ENCODE results near the gene TMEM205.
"Not testable (repeated sequence)": the region's sequence is repeated elsewhere in the genome, so short reads cannot be mapped to it uniquely, and the experiment has no call there.

The TMEM205 gene

DNA sequence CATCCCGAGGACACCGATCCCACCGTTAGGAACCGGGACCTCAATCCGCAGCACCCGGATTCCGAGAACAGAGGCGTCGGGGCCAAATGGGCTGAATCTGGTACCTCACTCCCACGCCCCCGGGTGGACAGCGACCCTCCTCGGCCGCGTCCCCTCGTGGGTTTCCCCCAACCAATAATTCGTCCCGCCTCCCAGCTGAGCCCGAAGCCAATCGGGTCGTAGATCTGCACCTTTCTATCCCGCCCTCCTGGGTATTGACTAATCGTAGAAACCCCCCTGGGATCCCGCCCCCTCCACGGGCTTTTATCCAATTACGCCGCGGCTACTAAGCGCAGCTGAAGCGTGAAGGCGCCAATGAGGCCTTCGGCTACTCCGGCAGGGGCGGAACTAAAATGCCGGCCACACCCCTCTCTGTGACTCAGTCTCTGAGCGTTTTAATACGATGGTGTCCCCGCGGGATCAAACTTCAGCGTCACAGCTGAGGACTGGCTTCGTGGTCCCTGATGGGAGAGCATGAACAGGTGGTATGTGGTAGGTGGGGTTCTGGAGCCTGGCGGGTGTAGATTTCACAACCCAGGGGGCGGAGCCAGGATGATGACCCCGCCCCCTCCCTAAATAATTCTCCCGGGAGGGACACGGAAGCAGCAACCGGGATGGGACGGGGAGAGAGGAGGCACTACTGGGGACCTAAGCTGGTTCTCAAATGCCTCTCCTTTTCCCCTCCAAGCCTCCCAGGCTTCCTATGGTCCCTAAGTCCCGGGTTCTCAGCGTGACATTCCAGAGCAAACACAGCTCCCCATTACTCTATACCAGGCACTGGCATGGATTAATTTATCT lies at the start of gene TMEM205, which contains the start of gene CCDC159:
TSS of gene TMEM205 (minus strand) at position 165 of the 837 bp plus-strand sequence. CDS start 649 bp downstream, outside the sequence.
TSS of gene CCDC159 (plus strand) at position 416 of the 837 bp plus-strand sequence. CDS start at position 504, 88 bp downstream.
- peak; percentile 98 for DNase-seq (ENCODE audit: low read depth)

DNA sequence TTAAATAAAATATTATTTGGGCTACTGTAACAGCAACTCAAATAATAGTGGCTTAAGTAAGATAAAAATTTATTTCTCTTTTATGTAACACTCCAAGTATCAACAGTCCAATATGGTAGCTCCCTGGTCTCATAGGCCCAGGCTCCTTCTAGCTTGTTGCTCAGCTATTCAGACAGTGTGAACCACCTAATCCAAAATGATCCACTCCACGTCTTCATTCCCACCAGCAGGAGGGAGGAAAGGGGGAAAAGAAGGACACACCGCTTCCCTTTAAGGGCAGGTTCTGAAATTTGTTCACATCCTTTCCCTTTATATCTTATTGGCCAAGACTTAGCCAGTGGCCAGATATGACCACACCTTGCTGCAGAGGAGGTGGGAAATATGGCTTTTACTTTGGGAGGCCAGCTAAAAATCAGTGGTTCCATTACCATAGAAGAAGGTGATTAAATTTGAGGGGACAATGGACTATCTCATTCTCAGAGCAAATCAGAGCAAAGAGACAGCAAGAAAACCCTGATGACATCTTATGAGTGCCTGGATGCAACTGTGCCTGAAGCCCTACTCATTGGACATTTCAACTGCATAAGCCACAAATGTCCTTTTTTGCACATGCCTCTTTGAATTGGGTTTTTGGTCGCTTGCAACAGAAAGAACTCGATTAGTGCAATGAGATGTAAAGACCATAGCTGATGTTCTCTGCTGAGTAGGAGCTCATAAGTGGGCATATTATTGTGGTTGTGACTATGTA lies 45.0 kb upstream of the TMEM205 start:
- no peak for DNase-seq (ENCODE audit: low read depth)

GRCh38 chr19:11390359-11390758 lies 44.3 kb upstream of the TMEM205 start:
- no peak for DNase-seq (ENCODE audit: low read depth)

- no peak for DNase-seq (ENCODE audit: low read depth)
Measured at GRCh38 chr19:11387162-11388034, 41.3 kb upstream of the TMEM205 start.

GRCh38 chr19:11384778-11385129 lies 38.7 kb upstream of the TMEM205 start:
- DNase-seq (ENCODE audit: low read depth) = no peak

GRCh38 chr19:11383706-11384048 lies 37.6 kb upstream of the TMEM205 start:
- DNase-seq (ENCODE audit: low read depth) = no peak

DNA sequence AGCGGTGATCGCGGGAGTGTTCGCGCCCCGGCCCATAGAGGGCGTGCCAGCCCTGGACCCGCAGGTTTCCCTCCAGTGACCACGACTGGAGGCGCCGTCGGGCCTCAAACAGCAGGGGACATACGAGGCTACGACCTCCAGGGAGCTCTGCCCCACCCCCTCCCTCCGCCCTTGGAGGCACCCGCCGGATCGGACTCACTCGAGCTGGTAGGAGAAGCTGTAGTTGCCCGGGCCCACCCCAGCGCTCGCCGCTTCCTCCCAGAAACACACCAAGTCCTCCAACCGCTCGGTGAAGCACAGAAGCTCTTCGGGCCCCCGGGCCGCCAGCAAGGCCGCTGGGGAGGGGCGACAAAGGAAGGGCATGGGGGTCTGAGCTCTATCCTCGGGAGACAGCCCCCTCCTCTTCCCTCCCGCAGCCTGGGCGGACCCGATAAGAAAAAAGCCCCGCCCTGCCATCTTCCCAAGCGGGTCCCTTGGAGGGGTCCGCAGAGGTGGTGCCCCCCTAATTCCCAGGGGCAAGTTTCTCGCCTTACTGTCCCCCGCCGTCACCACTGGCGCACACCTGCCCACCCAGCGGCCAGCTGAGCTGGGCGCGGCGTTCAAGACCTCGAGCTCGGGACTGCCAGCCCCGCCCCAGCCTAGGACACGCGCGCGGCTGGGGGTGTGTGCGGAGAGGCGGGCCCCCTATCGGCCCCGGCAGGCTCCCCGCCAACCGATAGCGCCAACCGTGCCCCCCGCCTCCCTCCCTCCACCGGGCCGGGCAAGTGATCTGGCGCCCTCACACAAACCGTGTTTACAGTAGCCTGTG lies 37.0 kb upstream of the TMEM205 start:
- DNase-seq (ENCODE audit: low read depth) = peak; percentile 14

DNA sequence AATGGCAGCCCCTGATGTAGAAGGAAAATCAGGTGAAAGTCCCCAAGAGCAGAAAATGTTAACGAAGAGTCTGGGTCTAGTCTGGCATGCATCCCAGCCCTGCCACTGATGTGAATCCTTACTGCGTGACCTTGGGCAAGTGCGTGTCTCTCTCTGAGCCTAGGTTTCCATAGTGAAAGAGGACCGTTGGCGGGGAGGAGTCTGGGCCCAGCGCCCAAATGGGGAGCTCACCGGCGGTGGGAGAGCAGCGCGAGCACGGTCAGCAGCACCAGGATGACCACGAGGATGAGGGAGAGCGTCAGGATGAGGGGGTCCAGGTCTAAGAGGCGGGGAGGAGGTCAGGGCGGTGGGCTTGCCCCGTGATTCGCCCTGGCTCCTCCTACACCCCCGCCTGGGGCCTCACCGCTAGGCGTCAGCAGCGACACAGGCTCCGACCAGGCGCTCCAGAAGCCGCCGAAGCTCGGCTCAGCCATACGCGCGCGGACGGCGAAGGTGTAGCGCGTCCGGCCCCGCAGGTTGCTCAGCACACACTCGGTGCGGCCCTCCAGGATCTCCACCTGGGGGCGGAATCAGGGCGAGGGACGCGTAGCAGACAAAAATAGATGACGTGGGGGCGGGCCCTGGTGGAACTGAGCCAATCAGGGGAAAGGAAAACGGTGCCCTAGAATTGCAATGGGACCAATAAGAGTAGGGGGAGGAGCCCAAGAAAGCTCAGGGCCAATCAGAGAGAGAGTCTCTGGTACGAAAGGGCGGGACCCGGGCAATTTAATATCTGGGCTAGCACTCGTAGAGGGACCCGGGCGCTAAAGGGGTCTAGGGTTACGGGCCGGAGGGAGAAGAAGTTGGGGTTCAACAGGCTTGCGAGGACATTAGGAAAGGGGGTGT lies 34.8 kb upstream of the TMEM205 start:
- peak; percentile 95 for DNase-seq (ENCODE audit: low read depth)

DNA sequence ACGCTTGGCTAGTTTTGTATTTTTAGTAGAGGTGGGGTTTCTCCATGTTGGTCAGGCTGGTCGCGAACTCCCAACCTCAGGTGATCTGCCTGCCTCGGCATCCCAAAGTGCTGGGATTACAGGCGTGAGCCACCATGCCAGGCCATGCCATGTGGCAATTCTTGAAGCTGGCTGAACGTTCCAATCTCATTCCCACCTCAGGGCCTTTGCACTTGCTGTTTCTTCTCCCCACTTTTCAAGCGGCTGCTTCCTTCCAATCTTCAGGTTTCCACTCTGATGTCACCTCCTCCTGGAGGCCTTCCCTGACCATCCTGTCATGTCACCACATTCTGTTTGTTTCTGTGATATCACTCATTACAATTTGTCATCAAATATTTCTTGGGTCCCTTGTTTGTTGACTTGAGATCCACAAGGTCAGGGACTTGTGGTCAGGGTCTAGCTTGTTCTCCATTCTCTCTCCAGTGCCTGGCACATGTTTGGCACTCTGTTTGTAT lies 33.8 kb upstream of the TMEM205 start:
- no peak for DNase-seq (ENCODE audit: low read depth)

GRCh38 chr19:11379269-11379845 lies 33.3 kb upstream of the TMEM205 start:
- DNase-seq (ENCODE audit: low read depth) = not testable (repeated sequence)

DNA sequence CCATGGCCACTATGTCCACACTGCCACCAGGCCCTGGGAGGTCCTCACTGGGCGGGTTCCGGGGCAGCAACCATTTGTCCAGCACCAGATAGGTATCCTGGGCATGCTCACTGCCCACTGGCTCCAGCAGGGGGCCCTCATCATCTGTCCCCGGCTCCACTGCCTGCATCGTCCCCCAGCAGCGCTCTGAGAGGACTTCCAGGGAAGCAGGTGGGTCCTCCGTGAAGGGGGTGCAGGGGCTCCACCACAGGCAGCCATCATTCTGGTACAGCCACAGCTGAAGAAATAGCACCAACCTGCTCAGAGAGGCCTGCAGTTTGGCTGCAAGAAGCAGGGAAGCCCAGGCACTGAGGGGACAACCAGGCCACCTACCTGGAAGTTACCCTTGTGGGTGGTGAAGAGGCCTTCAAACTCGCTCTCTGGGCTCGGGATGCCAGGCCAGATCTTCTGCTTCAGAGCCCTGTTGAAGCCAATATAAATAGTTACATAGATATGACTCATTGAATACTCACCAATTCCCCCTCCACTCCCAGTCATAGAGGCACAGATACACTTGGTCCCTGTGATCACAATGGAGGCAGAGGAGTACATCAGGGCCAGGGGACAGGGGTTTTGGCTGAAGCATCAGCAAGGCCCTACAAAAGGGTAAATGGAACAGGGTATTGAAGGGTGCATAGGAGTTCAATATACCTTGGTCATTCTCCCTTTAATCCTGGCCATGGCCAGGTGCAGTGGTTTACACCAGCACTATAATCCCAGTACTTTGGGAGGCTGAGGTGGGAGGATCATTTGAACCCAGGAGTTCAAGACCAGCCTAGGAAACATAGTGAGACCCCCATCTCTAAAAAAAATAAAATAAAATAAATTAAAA lies 32.5 kb upstream of the TMEM205 start:
- no peak for DNase-seq (ENCODE audit: low read depth)

- DNase-seq (ENCODE audit: low read depth) = no peak
Measured at GRCh38 chr19:11377756-11378155, 31.7 kb upstream of the TMEM205 start.

DNA sequence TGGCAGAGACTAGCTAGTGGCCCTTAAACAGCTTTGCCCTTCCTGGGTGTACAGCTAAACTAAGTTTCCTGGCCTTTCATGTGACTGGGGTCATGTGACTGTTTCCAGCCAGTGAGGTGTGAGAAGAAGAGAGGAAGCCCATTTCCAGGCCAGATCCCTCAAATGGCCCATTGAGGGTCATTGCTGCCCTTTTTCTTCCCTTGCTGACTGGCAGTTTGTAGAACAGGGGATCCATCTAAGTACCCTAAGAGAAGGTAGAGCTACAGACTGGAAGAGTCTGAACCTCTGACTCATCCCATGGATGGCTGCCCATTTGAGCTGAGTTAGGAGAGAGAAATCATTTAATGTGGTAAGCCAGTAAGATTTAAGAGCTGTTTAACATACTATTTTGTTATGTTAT lies 31.2 kb upstream of the TMEM205 start:
- DNase-seq (ENCODE audit: low read depth) = no peak

DNA sequence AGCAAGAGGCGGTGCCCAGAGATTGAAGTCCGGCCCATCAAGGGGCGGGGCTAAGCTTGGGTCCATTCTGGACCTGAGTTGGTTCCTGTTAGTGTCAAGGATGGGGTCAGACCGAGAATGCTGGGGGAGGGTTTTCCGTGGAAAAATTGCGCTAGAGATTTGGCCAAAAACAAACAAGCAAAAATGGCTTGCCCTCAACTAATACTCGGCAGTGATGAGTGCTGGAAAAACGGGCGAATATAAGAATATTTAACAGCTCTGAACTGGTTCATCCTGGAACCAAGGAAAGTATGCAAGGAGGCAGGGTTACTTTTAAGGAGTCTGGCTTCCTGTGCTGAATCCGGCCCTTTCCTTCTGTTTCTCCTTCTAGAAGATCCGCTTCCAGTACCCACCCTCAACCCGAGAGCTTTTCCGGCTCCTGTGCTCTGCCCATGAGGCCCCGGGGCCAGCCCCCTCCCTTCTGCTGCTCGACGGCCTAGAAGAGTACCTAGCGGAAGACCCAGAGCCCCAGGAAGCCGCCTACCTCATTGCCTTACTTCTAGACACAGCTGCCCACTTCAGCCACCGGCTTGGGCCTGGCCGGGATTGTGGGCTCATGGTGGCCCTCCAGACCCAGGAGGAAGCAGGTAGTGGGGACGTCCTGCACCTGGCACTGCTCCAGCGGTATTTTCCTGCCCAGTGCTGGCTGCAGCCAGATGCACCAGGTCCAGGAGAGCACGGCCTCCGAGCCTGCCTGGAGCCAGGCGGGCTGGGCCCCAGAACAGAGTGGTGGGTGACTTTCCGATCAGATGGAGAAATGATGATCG lies 29.3 kb upstream of the TMEM205 start:
- peak; percentile 44 for DNase-seq (ENCODE audit: low read depth)

DNA sequence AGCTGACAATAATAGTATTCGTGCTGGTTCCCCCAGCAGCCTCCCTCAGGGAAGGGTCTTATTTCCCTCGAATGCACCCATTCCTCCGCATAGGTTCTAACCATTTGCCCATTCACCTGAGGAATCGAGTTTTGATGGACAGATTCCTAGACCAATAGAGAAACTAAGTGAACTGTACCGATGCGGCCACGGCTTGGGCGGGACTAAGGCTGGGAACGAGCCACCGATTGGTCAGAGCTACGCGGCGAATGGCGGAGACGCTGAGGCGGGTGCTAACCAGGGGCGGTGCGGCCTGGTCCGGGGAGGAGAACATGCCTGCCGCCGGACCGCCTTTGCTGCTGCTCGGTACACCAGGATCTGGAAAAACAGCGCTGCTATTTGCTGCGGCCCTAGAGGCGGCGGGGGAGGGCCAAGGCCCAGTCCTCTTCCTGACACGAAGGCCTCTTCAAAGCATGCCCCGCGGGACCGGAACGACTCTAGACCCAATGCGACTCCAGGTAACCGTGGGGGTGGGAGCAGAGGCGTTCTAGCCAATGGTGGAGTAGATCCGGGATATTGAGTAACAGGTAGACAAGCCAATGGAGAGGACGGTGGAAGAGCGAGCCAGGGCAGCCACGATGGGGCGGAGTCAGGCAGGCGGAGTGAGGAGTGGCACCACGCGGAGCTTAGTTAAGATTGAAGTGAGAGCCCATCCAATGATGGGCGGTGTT lies 28.5 kb upstream of the TMEM205 start, which contains the start of gene SWSAP1:
TSS of gene SWSAP1 (plus strand) at position 234 of the 710 bp plus-strand sequence. CDS start at position 249, 15 bp downstream.
- peak; percentile 92 for DNase-seq (ENCODE audit: low read depth)

DNA sequence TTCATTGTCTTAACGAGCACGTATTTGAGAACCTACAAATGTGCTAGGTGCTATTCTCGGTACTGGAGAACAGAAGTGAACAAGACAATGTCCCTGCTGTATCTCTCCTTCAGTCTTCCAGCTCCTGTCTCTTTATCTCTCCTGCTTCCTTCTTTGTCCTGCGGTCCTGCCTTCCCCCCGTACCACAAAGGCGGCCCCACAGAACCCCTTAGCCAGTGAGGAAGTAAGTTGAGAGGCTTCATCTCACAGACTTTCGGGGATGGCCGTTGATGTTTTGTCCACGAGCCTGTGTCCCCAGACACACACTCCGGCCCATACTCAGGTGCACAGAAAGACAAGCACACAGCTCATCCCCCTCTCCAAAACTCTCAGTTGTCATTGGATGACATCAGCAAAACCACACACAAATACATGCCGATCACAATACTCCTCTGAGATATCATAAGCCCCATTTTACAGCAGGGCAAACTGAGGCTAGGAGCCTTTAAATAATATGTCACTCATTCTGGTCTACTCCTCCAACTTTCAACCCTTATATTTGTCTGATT lies 27.9 kb upstream of the TMEM205 start:
- no peak for DNase-seq (ENCODE audit: low read depth)

Measured in stimulated activated CD8-positive, alpha-beta memory T cell treated with anti-CD3 and anti-CD28 coated beads, Interleukin-12 subunit alpha, Interleukin-12 subunit beta, amount 100 ng/mL, for 1 hour (primary cell).